Suprapubic skin (tissue), 4 donors: ENCODE measurements around the gene ZNF628.

Source experiments
- EP300 ChIP-seq: sonication (generic); formaldehyde crosslinking; IDR thresholded peaks from one replicate; pipeline ENCODE4 v1.6.1; 2017; ENCODE audit warnings: antibody characterized with exemption
- POLR2A ChIP-seq, 2 donors: fragments of 450-650 bp; IDR thresholded peaks; one replicate each; pipeline ENCODE4 v1.6.1; 2017; ENCODE audit warnings: antibody characterized with exemption in 2 of 2, mild to moderate bottlenecking in 2 of 2, moderate library complexity in 2 of 2
- POLR2AphosphoS5 ChIP-seq, 3 donors: sonication (generic); formaldehyde crosslinking; IDR thresholded peaks; one replicate each; pipeline ENCODE4 v1.6.1; 2017; ENCODE audit warnings: antibody characterized with exemption in 3 of 3
- TF ChIP-seq, protein P1 (sequence below), 2 donors: fragments of 200-600 bp in 1 of 2; fragments of 450-650 bp in 1 of 2; sonication (generic) in 1 of 2; IDR thresholded peaks; one replicate each; pipeline ENCODE4 v1.5.1; 2016 to 2019; ENCODE audit warnings: antibody characterized with exemption in 2 of 2, mild to moderate bottlenecking in 1 of 2, moderate library complexity in 1 of 2

- TF ChIP-seq, protein P1, sequence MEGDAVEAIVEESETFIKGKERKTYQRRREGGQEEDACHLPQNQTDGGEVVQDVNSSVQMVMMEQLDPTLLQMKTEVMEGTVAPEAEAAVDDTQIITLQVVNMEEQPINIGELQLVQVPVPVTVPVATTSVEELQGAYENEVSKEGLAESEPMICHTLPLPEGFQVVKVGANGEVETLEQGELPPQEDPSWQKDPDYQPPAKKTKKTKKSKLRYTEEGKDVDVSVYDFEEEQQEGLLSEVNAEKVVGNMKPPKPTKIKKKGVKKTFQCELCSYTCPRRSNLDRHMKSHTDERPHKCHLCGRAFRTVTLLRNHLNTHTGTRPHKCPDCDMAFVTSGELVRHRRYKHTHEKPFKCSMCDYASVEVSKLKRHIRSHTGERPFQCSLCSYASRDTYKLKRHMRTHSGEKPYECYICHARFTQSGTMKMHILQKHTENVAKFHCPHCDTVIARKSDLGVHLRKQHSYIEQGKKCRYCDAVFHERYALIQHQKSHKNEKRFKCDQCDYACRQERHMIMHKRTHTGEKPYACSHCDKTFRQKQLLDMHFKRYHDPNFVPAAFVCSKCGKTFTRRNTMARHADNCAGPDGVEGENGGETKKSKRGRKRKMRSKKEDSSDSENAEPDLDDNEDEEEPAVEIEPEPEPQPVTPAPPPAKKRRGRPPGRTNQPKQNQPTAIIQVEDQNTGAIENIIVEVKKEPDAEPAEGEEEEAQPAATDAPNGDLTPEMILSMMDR (IDR thresholded peaks at IDR 0.05): no peak
- TF ChIP-seq EP300: no peak
- TF ChIP-seq POLR2A (IDR thresholded peaks at IDR 0.05): no peak
- no peak for TF ChIP-seq POLR2AphosphoS5 (IDR thresholded peaks at IDR 0.05)
Measured at GRCh38 chr19:55490478-55491432, 14.3 kb downstream of the ZNF628 start.
